ENCODE measurements around the gene LRRN1. TPM values are rescaled to one million over a fixed set of nuclear protein-coding genes. Genes with fewer than 3 reads are reported as not detected.

LRRN1 gene
- total and polyA plus RNA-seq, 2 experiments from 2014 or later, result 27.9 to 28.5 TPM

DNA sequence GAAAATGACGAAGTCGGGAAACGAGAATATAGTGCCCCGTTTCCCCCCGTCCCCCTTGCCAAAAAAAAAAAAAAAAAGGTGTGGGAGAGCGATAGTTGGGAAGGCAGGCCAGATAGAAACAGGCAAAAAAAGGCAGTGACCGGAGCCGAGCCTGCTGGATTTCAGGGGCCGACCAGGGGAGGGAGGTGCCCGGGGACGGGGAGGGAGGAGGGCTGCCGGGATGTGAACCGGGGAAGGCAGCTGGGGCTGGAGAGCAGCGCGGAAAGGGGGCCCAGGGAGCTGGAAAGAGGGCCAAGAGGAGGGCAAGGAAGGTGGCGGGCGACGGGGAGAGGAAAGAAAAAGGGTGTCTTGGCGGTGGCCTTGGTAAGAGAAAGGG lies 837 bp downstream of the LRRN1 start:
- Histone ChIP-seq H3K4me2 (peak overlapping the region; percentile 96), H3K9me2 (replicated peaks; ENCODE audit: insufficient read depth) (no peaks in the 10 kb centered on the region), H3K9me3 (ENCODE audit: low read depth) (no peaks in the 10 kb centered on the region), H2AFZ (peak overlapping the region; percentile 64), H3K4me1 (ENCODE audit: insufficient read depth) (peaks cover 9% of the 10 kb centered on the region), H3K27me3 (no peaks in the 10 kb centered on the region), H3K36me3 (replicated peaks; ENCODE audit: insufficient read depth, low read depth) (no peaks in the 10 kb centered on the region), H4K20me1 (ENCODE audit: insufficient read depth, poor library complexity, severe bottlenecking) (no peaks in the 10 kb centered on the region), H3K4me3 (peak overlapping the region; percentile 96), H3K27ac (peak overlapping the region; percentile 93), H3K79me2 (peaks cover 42% of the 10 kb centered on the region)
- TF ChIP-seq EZH2 (IDR thresholded peaks at IDR 0.05; ENCODE audit: borderline replicate concordance) (no peak), EZH2phosphoT487 (IDR thresholded peaks at IDR 0.05; ENCODE audit: low read depth, severe bottlenecking, unreplicated experiment) (no peak)
- TF ChIP-seq, protein P1, sequence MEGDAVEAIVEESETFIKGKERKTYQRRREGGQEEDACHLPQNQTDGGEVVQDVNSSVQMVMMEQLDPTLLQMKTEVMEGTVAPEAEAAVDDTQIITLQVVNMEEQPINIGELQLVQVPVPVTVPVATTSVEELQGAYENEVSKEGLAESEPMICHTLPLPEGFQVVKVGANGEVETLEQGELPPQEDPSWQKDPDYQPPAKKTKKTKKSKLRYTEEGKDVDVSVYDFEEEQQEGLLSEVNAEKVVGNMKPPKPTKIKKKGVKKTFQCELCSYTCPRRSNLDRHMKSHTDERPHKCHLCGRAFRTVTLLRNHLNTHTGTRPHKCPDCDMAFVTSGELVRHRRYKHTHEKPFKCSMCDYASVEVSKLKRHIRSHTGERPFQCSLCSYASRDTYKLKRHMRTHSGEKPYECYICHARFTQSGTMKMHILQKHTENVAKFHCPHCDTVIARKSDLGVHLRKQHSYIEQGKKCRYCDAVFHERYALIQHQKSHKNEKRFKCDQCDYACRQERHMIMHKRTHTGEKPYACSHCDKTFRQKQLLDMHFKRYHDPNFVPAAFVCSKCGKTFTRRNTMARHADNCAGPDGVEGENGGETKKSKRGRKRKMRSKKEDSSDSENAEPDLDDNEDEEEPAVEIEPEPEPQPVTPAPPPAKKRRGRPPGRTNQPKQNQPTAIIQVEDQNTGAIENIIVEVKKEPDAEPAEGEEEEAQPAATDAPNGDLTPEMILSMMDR (IDR thresholded peaks at IDR 0.05; ENCODE audit: poor library complexity), result no peak
- WGBS (ENCODE audit: low lambda C conversion rate, missing lambda C conversion rate), result 2% methylated on average over 6 of the region's 19 CpGs
- DNase-seq (ENCODE audit: low spot score), result peak; percentile 65

DNA sequence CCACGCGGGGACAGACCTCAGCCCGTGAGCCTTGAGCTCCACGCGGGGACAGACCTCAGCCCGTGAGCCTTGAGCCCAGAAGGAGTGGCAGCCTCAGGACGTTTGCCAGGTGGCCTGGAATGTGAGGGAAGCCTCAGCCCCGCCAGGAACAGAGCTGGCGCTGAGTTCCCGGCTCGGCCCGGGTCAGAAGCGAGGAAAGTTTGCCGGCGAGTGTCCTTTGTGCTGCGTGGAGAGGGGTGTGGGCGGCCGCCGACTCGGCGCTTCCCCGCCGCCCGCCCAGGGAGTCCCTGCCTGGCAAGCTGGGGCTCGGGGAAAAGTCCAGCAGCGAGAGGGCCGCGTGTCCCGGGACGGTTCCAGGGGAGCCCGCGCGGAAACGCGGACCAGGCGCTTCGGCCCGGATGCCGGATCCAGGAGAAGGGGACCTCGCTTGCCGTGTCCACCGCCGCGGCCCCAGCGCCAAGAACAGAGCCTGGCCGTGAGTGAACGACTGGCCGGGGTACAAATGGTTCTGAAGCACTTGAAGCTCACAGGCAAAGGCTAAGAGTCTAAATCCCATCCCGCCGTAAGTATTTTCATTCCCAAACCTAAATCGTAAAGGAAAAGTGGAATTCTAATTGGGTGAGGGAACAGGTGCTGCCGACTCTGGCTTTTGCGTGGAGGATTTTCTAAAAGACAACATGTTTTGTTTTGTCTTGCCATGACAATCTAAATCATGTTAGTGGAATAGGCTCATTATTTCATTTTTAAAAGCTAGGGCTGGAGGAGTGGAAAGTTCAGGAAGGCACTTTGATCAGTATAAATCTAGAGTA lies 1.7 kb downstream of the LRRN1 start:
- Histone ChIP-seq H2AFZ (peak overlapping the region; percentile 41), H3K36me3 (replicated peaks; ENCODE audit: insufficient read depth, low read depth) (no peaks in the 10 kb centered on the region), H3K9me2 (replicated peaks; ENCODE audit: insufficient read depth) (no peaks in the 10 kb centered on the region), H3K27ac (peak overlapping the region; percentile 93), H3K4me1 (ENCODE audit: insufficient read depth) (peaks cover 9% of the 10 kb centered on the region), H3K4me3 (peak overlapping the region; percentile 96), H3K4me2 (peak overlapping the region; percentile 96), H3K27me3 (no peaks in the 10 kb centered on the region), H3K79me2 (peaks cover 49% of the 10 kb centered on the region), H4K20me1 (ENCODE audit: insufficient read depth, poor library complexity, severe bottlenecking) (no peaks in the 10 kb centered on the region), H3K9me3 (ENCODE audit: low read depth) (no peaks in the 10 kb centered on the region)
- TF ChIP-seq, protein P1 (IDR thresholded peaks at IDR 0.05; ENCODE audit: poor library complexity), result no peak
- TF ChIP-seq EZH2 (IDR thresholded peaks at IDR 0.05; ENCODE audit: borderline replicate concordance), result peak; percentile 50
- 1% methylated on average over 51 of the region's 53 CpGs for WGBS (ENCODE audit: low lambda C conversion rate, missing lambda C conversion rate)
- DNase-seq (ENCODE audit: low spot score), result peak; percentile 45

DNA sequence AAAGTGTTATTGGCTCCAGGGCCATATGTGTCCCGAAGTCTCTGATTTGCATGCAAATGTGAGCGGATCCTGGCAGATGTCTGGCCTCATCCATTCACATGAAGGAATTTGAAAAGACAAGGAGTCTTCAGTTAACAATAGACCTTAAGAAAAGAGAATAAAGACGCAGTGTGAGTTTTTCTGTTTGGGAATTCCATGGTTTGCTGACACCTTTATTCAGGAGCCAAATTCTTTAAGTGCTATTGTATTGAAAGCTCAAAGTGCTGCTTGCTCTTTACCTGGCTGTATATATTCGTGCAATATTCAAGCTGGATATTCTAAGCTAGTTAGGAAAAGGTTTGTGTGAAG lies 2.2 kb downstream of the LRRN1 start:
- H2AFZ ChIP-seq, result peak overlapping the region; percentile 41
- no peaks in the 10 kb centered on the region for H3K36me3 ChIP-seq (replicated peaks; ENCODE audit: insufficient read depth, low read depth)
- no peaks in the 10 kb centered on the region for H3K9me2 ChIP-seq (replicated peaks; ENCODE audit: insufficient read depth)
- H3K4me2 ChIP-seq, result peak overlapping the region; percentile 96
- H3K4me3 ChIP-seq, result peak overlapping the region; percentile 96
- no peaks in the 10 kb centered on the region for H3K9me3 ChIP-seq (ENCODE audit: low read depth)
- peaks cover 49% of the 10 kb centered on the region for H3K79me2 ChIP-seq
- no peaks in the 10 kb centered on the region for H4K20me1 ChIP-seq (ENCODE audit: insufficient read depth, poor library complexity, severe bottlenecking)
- no peak for DNase-seq (ENCODE audit: low spot score)
- H3K27me3 ChIP-seq, result no peaks in the 10 kb centered on the region
- peak; percentile 15 for TF ChIP-seq EZH2 (IDR thresholded peaks at IDR 0.05; ENCODE audit: borderline replicate concordance)
- TF ChIP-seq, protein P1 (IDR thresholded peaks at IDR 0.05; ENCODE audit: poor library complexity), result no peak
- H3K4me1 ChIP-seq (ENCODE audit: insufficient read depth), result peaks cover 9% of the 10 kb centered on the region
- H3K27ac ChIP-seq, result peak overlapping the region; percentile 93
- WGBS (ENCODE audit: low lambda C conversion rate, missing lambda C conversion rate), result 17% methylated on average over 4 of the region's 4 CpGs
